Neural progenitor cell (in vitro differentiated cells): Measurements from ENCODE around the gene ADAM20. TPM values are rescaled to one million over a fixed set of nuclear protein-coding genes. Genes with fewer than 3 reads are reported as not detected.
A peak's percentile ranks its signal among the peaks of the same experiment; 100 is the strongest.

ENCODE experiments used
- DNase-seq: peaks from one replicate; pipeline ENCODE4 v3.0.0-alpha.2; 2016; ENCODE audit warnings: low spot score
- H2AFZ ChIP-seq: fragments of 200-600 bp; sonication (generic); replicated peaks from 2 replicates; pipeline ENCODE4 v1.6.1; 2016; ENCODE audit warnings: antibody characterized with exemption
- H3F3A ChIP-seq: fragments of 200-600 bp; sonication (generic); 2 replicates; pipeline ENCODE4 v1.6.1; 2016; ENCODE audit warnings: antibody characterized with exemption, low read depth
- H3K27ac ChIP-seq: fragments of 200-600 bp; sonication (generic); 2 replicates; pipeline ENCODE4 v1.5.1; 2016; ENCODE audit warnings: mild to moderate bottlenecking
- H3K27me3 ChIP-seq: fragments of 200-600 bp; sonication (generic); 2 replicates; pipeline ENCODE4 v1.6.1; 2016; ENCODE audit warnings: mild to moderate bottlenecking, moderate library complexity
- H3K36me3 ChIP-seq: fragments of 200-600 bp; sonication (generic); 2 replicates; pipeline ENCODE4 v1.5.1; 2016
- H3K4me1 ChIP-seq: fragments of 200-600 bp; sonication (generic); 2 replicates; pipeline ENCODE4 v1.6.1; 2016; ENCODE audit warnings: mixed run types
- H3K4me2 ChIP-seq: fragments of 200-600 bp; sonication (generic); 2 replicates; pipeline ENCODE4 v1.6.1; 2016
- H3K4me3 ChIP-seq: fragments of 200-600 bp; sonication (generic); 2 replicates; pipeline ENCODE4 v1.5.1; 2016
- H3K79me2 ChIP-seq: fragments of 200-600 bp; sonication (generic); 2 replicates; pipeline ENCODE4 v1.6.1; 2016; ENCODE audit warnings: low read depth
- H3K9ac ChIP-seq: fragments of 200-600 bp; sonication (generic); 2 replicates; pipeline ENCODE4 v1.6.1; 2016
- H3K9me3 ChIP-seq: fragments of 200-600 bp; sonication (generic); 2 replicates; pipeline ENCODE4 v1.5.1; 2016; ENCODE audit warnings: low read depth
- H4K20me1 ChIP-seq: fragments of 200-600 bp; sonication (generic); 2 replicates; pipeline ENCODE4 v1.6.1; 2016; ENCODE audit warnings: low read depth
- H3K27ac Mint-ChIP-seq: 3 replicates; pipeline ENCODE4 v1.8.0; 2021; ENCODE audit warnings: mixed read lengths
- H3K27me3 Mint-ChIP-seq: 2 replicates; pipeline ENCODE4 v1.8.0; 2022; ENCODE audit warnings: low read depth, mild to moderate bottlenecking, inconsistent platforms, moderate library complexity, mixed read lengths; ENCODE audit not compliant: insufficient read depth
- H3K36me3 Mint-ChIP-seq: 3 replicates; pipeline ENCODE4 v1.8.0; 2021; ENCODE audit warnings: mixed read lengths
- H3K4me1 Mint-ChIP-seq: 3 replicates; pipeline ENCODE4 v1.8.0; 2021; ENCODE audit warnings: mixed read lengths
- H3K4me3 Mint-ChIP-seq: 3 replicates; pipeline ENCODE4 v1.8.0; 2021; ENCODE audit warnings: mild to moderate bottlenecking, moderate library complexity, mixed read lengths
- H3K9me3 Mint-ChIP-seq: 3 replicates; pipeline ENCODE4 v1.8.0; 2020; ENCODE audit warnings: mixed read lengths
- CTCF ChIP-seq: fragments of 200-600 bp; sonication (generic); IDR thresholded peaks from 2 replicates; pipeline ENCODE4 v1.5.1; 2017; ENCODE audit warnings: antibody characterized with exemption, mild to moderate bottlenecking
- EZH2 ChIP-seq: fragments of 200-600 bp; sonication (generic); IDR thresholded peaks from 2 replicates; pipeline ENCODE4 v1.6.1; 2017; ENCODE audit warnings: antibody characterized with exemption, mild to moderate bottlenecking, moderate library complexity
- EZH2phosphoT487 ChIP-seq: fragments of 200-600 bp; sonication (generic); IDR thresholded peaks from 2 replicates; pipeline ENCODE4 v1.6.1; 2017; ENCODE audit warnings: antibody characterized with exemption
- total RNA-seq: library from RNA; depleted of rRNA; stranded (reverse); fragments of >200 nt; gene quantifications from 2 replicates; pipeline ENCODE4 v1.2.3, GENCODE V29; 2015; ENCODE audit warnings: low replicate concordance

ADAM20 gene
- total RNA-seq, 1 donor from 2014 or later, result 2.0 TPM

- no peak overlapping the region for H3K27ac Mint-ChIP-seq
- peaks cover 26% of the 10 kb centered on the region for H3K36me3 Mint-ChIP-seq
- no peak overlapping the region for H3K4me2 ChIP-seq
- H2AFZ ChIP-seq, result no peak overlapping the region
- H3K27me3 Mint-ChIP-seq, result no peaks in the 10 kb centered on the region
- no peak overlapping the region for H3K4me3 Mint-ChIP-seq
- no peak overlapping the region for H3K9ac ChIP-seq
- no peaks in the 10 kb centered on the region for H3F3A ChIP-seq
- no peaks in the 10 kb centered on the region for H3K4me1 ChIP-seq
- peaks cover 6% of the 10 kb centered on the region for H3K36me3 ChIP-seq
- no peaks in the 10 kb centered on the region for H3K9me3 ChIP-seq
- peaks cover 16% of the 10 kb centered on the region for H3K79me2 ChIP-seq
- H4K20me1 ChIP-seq, result peaks cover 5% of the 10 kb centered on the region
- no peaks in the 10 kb centered on the region for H3K27me3 ChIP-seq
- H3K4me3 ChIP-seq, result no peak overlapping the region
- no peaks in the 10 kb centered on the region for H3K4me1 Mint-ChIP-seq
- no peak overlapping the region for H3K27ac ChIP-seq
- no peak for DNase-seq
- TF ChIP-seq EZH2 (no peak), EZH2phosphoT487 (no peak), CTCF (no peak)
- H3K9me3 Mint-ChIP-seq, result peaks cover 5% of the 10 kb centered on the region
Measured at GRCh38 chr14:70571139-70571538, 36.3 kb upstream of the ADAM20 start.

GRCh38 chr14:70567791-70568190 lies 33.0 kb upstream of the ADAM20 start:
- peaks cover 19% of the 10 kb centered on the region for H3K9me3 Mint-ChIP-seq
- H3K4me3 Mint-ChIP-seq, result no peak overlapping the region
- H3K27me3 Mint-ChIP-seq, result no peaks in the 10 kb centered on the region
- H3K27me3 ChIP-seq, result no peaks in the 10 kb centered on the region
- no peak overlapping the region for H3K9ac ChIP-seq
- TF ChIP-seq EZH2, result no peak
- TF ChIP-seq EZH2phosphoT487, result no peak
- TF ChIP-seq CTCF, result peak; percentile 60
- H3K9me3 ChIP-seq, result no peaks in the 10 kb centered on the region
- H3K27ac ChIP-seq, result no peak overlapping the region
- H3K27ac Mint-ChIP-seq, result no peak overlapping the region
- peaks cover 39% of the 10 kb centered on the region for H3K36me3 Mint-ChIP-seq
- no peak overlapping the region for H2AFZ ChIP-seq
- peaks cover 20% of the 10 kb centered on the region for H3K36me3 ChIP-seq
- peaks cover 10% of the 10 kb centered on the region for H3K79me2 ChIP-seq
- DNase-seq, result peak; percentile 58
- peaks cover 5% of the 10 kb centered on the region for H4K20me1 ChIP-seq
- no peaks in the 10 kb centered on the region for H3K4me1 Mint-ChIP-seq
- no peaks in the 10 kb centered on the region for H3K4me1 ChIP-seq
- no peak overlapping the region for H3K4me2 ChIP-seq
- H3K4me3 ChIP-seq, result no peak overlapping the region
- no peaks in the 10 kb centered on the region for H3F3A ChIP-seq

- Mint-ChIP-seq H3K27ac (no peak overlapping the region), H3K36me3 (peaks cover 46% of the 10 kb centered on the region), H3K27me3 (no peaks in the 10 kb centered on the region), H3K4me1 (no peaks in the 10 kb centered on the region), H3K4me3 (no peak overlapping the region), H3K9me3 (peaks cover 32% of the 10 kb centered on the region)
- H3K36me3 ChIP-seq, result peaks cover 24% of the 10 kb centered on the region
- no peaks in the 10 kb centered on the region for H3K4me1 ChIP-seq
- no peak overlapping the region for H3K4me3 ChIP-seq
- no peak overlapping the region for H3K4me2 ChIP-seq
- H3K79me2 ChIP-seq, result peaks cover 3% of the 10 kb centered on the region
- TF ChIP-seq CTCF, result no peak
- no peak for TF ChIP-seq EZH2
- no peak for TF ChIP-seq EZH2phosphoT487
- H2AFZ ChIP-seq, result no peak overlapping the region
- no peak overlapping the region for H3K9ac ChIP-seq
- no peak for DNase-seq
- H3K27me3 ChIP-seq, result no peaks in the 10 kb centered on the region
- H3K27ac ChIP-seq, result no peak overlapping the region
- no peaks in the 10 kb centered on the region for H3F3A ChIP-seq
- H3K9me3 ChIP-seq, result no peaks in the 10 kb centered on the region
- H4K20me1 ChIP-seq, result no peaks in the 10 kb centered on the region
Measured at GRCh38 chr14:70563869-70564268, 29.1 kb upstream of the ADAM20 start.
